ENCODE results near the gene LGMN. TPM values are rescaled to one million over a fixed set of nuclear protein-coding genes. Genes with fewer than 3 reads are reported as not detected.
A peak's percentile ranks its signal among the peaks of the same experiment; 100 is the strongest.

Gene LGMN
- total and polyA plus RNA-seq, 9 of the 15 experiments (the other 6 are each of a cell fraction or from before 2014, with no cell fraction given), result 0.05 to 1.4 (median 0.43) TPM; not detected in 2

DNA sequence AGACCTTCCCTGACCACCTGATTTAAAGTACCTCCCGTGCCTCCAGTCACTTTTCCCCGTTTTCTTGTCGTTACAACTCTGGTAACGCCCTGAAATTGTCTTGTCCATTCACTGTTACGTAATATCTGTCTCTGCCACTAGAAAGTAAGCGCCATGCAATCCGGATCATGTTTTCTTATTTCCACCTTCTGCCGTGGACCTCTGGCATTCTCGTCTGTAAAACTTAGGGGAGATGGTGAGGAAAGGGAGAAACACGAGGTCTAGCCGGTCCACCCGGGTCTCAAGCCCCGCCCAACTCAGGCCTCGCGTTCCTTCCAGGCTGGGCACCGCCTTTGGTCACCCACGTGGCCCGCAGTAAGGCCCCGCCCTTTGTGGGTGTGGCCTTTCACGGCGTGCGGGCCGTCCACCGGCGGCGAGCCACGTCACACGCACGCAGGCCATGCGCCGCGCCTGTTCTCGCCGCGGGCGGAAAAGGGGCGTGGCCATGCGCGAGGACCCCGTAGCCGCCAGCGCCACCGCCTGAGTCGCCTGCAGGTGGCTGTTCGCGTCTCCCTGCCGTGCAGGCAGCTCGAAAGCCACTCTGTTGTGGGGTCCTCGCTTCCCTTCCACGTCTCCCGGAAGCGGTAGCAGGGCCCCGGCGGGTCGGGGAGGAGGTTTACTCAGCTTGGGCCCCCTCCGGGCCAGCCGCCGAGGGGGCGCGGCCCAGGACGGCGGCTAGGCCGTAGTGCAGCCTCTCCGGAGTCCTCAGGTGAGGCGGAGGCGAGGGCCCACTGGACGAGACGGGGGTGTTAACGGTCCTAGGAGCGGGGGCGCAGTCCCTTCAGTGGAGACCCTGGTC lies 45.5 kb upstream of the LGMN start, which contains the start of gene GOLGA5 (continued):
- TF ChIP-seq, protein P1, sequence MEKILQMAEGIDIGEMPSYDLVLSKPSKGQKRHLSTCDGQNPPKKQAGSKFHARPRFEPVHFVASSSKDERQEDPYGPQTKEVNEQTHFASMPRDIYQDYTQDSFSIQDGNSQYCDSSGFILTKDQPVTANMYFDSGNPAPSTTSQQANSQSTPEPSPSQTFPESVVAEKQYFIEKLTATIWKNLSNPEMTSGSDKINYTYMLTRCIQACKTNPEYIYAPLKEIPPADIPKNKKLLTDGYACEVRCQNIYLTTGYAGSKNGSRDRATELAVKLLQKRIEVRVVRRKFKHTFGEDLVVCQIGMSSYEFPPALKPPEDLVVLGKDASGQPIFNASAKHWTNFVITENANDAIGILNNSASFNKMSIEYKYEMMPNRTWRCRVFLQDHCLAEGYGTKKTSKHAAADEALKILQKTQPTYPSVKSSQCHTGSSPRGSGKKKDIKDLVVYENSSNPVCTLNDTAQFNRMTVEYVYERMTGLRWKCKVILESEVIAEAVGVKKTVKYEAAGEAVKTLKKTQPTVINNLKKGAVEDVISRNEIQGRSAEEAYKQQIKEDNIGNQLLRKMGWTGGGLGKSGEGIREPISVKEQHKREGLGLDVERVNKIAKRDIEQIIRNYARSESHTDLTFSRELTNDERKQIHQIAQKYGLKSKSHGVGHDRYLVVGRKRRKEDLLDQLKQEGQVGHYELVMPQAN (IDR thresholded peaks at IDR 0.05; ENCODE audit: borderline replicate concordance), result peak; percentile 62; the same call in 1 of the 2 replicates
- TF ChIP-seq, protein P2, sequence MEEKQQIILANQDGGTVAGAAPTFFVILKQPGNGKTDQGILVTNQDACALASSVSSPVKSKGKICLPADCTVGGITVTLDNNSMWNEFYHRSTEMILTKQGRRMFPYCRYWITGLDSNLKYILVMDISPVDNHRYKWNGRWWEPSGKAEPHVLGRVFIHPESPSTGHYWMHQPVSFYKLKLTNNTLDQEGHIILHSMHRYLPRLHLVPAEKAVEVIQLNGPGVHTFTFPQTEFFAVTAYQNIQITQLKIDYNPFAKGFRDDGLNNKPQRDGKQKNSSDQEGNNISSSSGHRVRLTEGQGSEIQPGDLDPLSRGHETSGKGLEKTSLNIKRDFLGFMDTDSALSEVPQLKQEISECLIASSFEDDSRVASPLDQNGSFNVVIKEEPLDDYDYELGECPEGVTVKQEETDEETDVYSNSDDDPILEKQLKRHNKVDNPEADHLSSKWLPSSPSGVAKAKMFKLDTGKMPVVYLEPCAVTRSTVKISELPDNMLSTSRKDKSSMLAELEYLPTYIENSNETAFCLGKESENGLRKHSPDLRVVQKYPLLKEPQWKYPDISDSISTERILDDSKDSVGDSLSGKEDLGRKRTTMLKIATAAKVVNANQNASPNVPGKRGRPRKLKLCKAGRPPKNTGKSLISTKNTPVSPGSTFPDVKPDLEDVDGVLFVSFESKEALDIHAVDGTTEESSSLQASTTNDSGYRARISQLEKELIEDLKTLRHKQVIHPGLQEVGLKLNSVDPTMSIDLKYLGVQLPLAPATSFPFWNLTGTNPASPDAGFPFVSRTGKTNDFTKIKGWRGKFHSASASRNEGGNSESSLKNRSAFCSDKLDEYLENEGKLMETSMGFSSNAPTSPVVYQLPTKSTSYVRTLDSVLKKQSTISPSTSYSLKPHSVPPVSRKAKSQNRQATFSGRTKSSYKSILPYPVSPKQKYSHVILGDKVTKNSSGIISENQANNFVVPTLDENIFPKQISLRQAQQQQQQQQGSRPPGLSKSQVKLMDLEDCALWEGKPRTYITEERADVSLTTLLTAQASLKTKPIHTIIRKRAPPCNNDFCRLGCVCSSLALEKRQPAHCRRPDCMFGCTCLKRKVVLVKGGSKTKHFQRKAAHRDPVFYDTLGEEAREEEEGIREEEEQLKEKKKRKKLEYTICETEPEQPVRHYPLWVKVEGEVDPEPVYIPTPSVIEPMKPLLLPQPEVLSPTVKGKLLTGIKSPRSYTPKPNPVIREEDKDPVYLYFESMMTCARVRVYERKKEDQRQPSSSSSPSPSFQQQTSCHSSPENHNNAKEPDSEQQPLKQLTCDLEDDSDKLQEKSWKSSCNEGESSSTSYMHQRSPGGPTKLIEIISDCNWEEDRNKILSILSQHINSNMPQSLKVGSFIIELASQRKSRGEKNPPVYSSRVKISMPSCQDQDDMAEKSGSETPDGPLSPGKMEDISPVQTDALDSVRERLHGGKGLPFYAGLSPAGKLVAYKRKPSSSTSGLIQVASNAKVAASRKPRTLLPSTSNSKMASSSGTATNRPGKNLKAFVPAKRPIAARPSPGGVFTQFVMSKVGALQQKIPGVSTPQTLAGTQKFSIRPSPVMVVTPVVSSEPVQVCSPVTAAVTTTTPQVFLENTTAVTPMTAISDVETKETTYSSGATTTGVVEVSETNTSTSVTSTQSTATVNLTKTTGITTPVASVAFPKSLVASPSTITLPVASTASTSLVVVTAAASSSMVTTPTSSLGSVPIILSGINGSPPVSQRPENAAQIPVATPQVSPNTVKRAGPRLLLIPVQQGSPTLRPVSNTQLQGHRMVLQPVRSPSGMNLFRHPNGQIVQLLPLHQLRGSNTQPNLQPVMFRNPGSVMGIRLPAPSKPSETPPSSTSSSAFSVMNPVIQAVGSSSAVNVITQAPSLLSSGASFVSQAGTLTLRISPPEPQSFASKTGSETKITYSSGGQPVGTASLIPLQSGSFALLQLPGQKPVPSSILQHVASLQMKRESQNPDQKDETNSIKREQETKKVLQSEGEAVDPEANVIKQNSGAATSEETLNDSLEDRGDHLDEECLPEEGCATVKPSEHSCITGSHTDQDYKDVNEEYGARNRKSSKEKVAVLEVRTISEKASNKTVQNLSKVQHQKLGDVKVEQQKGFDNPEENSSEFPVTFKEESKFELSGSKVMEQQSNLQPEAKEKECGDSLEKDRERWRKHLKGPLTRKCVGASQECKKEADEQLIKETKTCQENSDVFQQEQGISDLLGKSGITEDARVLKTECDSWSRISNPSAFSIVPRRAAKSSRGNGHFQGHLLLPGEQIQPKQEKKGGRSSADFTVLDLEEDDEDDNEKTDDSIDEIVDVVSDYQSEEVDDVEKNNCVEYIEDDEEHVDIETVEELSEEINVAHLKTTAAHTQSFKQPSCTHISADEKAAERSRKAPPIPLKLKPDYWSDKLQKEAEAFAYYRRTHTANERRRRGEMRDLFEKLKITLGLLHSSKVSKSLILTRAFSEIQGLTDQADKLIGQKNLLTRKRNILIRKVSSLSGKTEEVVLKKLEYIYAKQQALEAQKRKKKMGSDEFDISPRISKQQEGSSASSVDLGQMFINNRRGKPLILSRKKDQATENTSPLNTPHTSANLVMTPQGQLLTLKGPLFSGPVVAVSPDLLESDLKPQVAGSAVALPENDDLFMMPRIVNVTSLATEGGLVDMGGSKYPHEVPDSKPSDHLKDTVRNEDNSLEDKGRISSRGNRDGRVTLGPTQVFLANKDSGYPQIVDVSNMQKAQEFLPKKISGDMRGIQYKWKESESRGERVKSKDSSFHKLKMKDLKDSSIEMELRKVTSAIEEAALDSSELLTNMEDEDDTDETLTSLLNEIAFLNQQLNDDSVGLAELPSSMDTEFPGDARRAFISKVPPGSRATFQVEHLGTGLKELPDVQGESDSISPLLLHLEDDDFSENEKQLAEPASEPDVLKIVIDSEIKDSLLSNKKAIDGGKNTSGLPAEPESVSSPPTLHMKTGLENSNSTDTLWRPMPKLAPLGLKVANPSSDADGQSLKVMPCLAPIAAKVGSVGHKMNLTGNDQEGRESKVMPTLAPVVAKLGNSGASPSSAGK (IDR thresholded peaks at IDR 0.05), result peak; percentile 97
- TF ChIP-seq ZBED1 (IDR thresholded peaks at IDR 0.05) (no peak), ZNF311 (CRISPR knock-in tag; IDR thresholded peaks at IDR 0.05) (no peak), MTF1 (CRISPR knock-in tag; IDR thresholded peaks at IDR 0.05; ENCODE audit: borderline replicate concordance) (no peak), SLC30A9 (CRISPR knock-in tag; IDR thresholded peaks at IDR 0.05) (no peak), L3MBTL2 (IDR thresholded peaks at IDR 0.05) (peak; percentile 99), FUS (optimal IDR thresholded peaks at IDR 0.05; ENCODE audit: low read depth, low read length) (no peak)
- TF ChIP-seq, protein P3, sequence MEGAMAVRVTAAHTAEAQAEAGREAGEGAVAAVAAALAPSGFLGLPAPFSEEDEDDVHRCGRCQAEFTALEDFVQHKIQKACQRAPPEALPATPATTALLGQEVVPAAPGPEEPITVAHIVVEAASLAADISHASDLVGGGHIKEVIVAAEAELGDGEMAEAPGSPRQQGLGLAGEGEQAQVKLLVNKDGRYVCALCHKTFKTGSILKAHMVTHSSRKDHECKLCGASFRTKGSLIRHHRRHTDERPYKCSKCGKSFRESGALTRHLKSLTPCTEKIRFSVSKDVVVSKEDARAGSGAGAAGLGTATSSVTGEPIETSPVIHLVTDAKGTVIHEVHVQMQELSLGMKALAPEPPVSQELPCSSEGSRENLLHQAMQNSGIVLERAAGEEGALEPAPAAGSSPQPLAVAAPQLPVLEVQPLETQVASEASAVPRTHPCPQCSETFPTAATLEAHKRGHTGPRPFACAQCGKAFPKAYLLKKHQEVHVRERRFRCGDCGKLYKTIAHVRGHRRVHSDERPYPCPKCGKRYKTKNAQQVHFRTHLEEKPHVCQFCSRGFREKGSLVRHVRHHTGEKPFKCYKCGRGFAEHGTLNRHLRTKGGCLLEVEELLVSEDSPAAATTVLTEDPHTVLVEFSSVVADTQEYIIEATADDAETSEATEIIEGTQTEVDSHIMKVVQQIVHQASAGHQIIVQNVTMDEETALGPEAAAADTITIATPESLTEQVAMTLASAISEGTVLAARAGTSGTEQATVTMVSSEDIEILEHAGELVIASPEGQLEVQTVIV (CRISPR knock-in tag; IDR thresholded peaks at IDR 0.05; ENCODE audit: borderline replicate concordance), result no peak
- TF ChIP-seq, protein P4, sequence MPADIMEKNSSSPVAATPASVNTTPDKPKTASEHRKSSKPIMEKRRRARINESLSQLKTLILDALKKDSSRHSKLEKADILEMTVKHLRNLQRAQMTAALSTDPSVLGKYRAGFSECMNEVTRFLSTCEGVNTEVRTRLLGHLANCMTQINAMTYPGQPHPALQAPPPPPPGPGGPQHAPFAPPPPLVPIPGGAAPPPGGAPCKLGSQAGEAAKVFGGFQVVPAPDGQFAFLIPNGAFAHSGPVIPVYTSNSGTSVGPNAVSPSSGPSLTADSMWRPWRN (IDR thresholded peaks at IDR 0.05; ENCODE audit: low read depth), result no peak
